Measurements from ENCODE around the gene LYPD1. TPM values are rescaled to one million over a fixed set of nuclear protein-coding genes. Genes with fewer than 3 reads are reported as not detected.

Gene LYPD1
- total and polyA plus RNA-seq, 2 of the 4 experiments (the other 2 are of a cell fraction) = 66.1 to 87.6 TPM

DNA sequence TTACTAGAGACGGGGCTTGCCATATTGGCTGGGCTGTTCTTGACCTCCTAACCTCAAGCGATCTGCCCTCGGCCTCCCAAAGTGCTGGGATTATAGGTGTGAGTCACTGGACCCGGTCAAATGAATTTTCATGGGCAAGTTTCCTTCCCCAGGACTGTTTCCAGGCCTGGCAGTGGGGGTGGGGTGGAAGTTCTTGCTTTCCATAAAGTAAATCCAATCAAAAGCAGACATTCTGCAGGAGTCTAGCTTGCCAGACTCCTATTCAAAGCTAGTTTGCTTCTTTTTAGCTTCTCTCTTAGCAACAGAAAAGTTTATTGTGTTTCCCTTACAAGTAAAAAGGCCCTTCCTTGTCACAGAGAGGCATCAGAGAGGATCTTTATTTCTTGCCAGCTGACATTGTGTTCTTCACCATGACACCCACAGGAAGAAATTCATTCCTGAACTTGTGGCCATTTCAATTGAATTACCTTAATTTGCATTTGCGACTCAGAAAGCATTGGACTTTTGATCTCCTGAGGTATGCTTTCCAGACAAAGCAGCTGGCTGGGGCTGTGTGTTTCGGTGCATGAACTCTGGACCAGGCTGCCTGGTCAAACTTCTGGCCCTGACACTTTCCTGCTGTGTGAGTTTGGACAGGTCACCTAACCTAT, 37.9 kb downstream of the LYPD1 start:
- intact Hi-C loops (cut with micrococcal nuclease) = no loop called here
- Histone ChIP-seq H3K27ac (ENCODE audit: insufficient read depth, low read length) (no peak overlapping the region), H4K91ac (ENCODE audit: insufficient read depth, low read depth, low read length) (no peak overlapping the region), H3K23ac (ENCODE audit: low read depth, low read length) (no peak overlapping the region), H2AFZ (replicated peaks; ENCODE audit: low read length, poor library complexity) (no peak overlapping the region), H4K8ac (ENCODE audit: low read depth in 2 of 2, low read length in 2 of 2) (no peak overlapping the region), H2AK5ac (ENCODE audit: low read depth, low read length) (no peak overlapping the region), H2BK15ac (ENCODE audit: low read depth, low read length) (no peak overlapping the region), H3K4me1 (ENCODE audit: control insufficient read depth, insufficient read depth, low read length) (0 out of 2 replicates have a peak, but pooled peaks cover 2% of the 10 kb centered on the region), H2BK5ac (ENCODE audit: low read depth, low read length, poor library complexity, severe bottlenecking) (no peak overlapping the region), H3K4me3 (ENCODE audit: insufficient read depth, low read depth, low read length) (no peak overlapping the region), H2BK20ac (ENCODE audit: low read depth, low read length) (no peak overlapping the region), H3K14ac (replicated peaks; ENCODE audit: low read depth, low read length) (no peak overlapping the region), H3K56ac (ENCODE audit: extremely low read depth, insufficient read depth, low read length) (no peak overlapping the region; the same call in 1 of the 2 replicates), H2AK9ac (replicated peaks; ENCODE audit: low read depth, low read length, poor library complexity) (no peak overlapping the region), H3K18ac (ENCODE audit: low read depth, low read length) (no peak overlapping the region), H4K5ac (ENCODE audit: low read depth, low read length) (no peak overlapping the region), H3K4me2 (ENCODE audit: low read depth, low read length) (no peak overlapping the region), H3K9me3 (ENCODE audit: control insufficient read depth, insufficient read depth, low read length) (no peaks in the 10 kb centered on the region), H3K4ac (ENCODE audit: low read depth, low read length) (no peak overlapping the region), H3K9ac (ENCODE audit: low read depth, low read length) (no peak overlapping the region), H3K36me3 (ENCODE audit: control insufficient read depth, insufficient read depth, low read length) (no peaks in the 10 kb centered on the region), H3K27me3 (ENCODE audit: control insufficient read depth, insufficient read depth, low read length) (no peaks in the 10 kb centered on the region), H4K20me1 (ENCODE audit: insufficient read depth, low read length) (no peaks in the 10 kb centered on the region), H3K9me1 (ENCODE audit: insufficient read depth, low read length) (peaks cover 4% of the 10 kb centered on the region; the same call in 1 of the 2 replicates), H3K79me1 (ENCODE audit: low read depth in 1 of 2, low read length in 2 of 2) (no peaks in the 10 kb centered on the region), H2BK120ac (ENCODE audit: low read depth, low read length) (no peak overlapping the region)
- CTCF ChIA-PET = no interaction called here
- ATAC-seq (ENCODE audit: low read depth) (peak; percentile 32), DNase-seq (peak; percentile 6)
- dilution Hi-C loops (cut with HindIII; ENCODE audit: low sequenced_read_pairs, unreplicated experiment) = no loop called here
- POLR2A ChIA-PET (ENCODE audit: unreplicated experiment) = no interaction called here
- WGBS, 2 experiments (ENCODE audit: extremely low coverage in 2 of 2, insufficient read length in 1 of 2) = 80% methylated on average over 1 of the region's 6 CpGs; no CpG with 5 or more reads in 1 of the 2 experiments
- in situ Hi-C loops (cut with MboI; ENCODE audit: low sequenced_read_pairs) = no loop called here
- no TSS peak for BruUV-seq (replicated peaks)
- TF ChIP-seq, protein P1, sequence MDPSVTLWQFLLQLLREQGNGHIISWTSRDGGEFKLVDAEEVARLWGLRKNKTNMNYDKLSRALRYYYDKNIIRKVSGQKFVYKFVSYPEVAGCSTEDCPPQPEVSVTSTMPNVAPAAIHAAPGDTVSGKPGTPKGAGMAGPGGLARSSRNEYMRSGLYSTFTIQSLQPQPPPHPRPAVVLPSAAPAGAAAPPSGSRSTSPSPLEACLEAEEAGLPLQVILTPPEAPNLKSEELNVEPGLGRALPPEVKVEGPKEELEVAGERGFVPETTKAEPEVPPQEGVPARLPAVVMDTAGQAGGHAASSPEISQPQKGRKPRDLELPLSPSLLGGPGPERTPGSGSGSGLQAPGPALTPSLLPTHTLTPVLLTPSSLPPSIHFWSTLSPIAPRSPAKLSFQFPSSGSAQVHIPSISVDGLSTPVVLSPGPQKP (IDR thresholded peaks at IDR 0.05; ENCODE audit: borderline replicate concordance, low read depth, low read length) = no peak
- no peak for TF ChIP-seq BHLHE40 (IDR thresholded peaks at IDR 0.05; ENCODE audit: low read depth, low read length)
- no peak for TF ChIP-seq MAZ (IDR thresholded peaks at IDR 0.05; ENCODE audit: borderline replicate concordance, low read depth, low read length)

All from IMR-90 (cell line).